GM12801 (cell line): ENCODE data around the gene CEBPB.

Source experiments
- TF ChIP-seq, protein P1 (sequence below): IDR thresholded peaks from one replicate; pipeline ENCODE4 v1.5.1; 2011; ENCODE audit warnings: control low read depth; ENCODE audit not compliant: insufficient read length; ENCODE audit errors: extremely low read depth

CEBPB gene

DNA sequence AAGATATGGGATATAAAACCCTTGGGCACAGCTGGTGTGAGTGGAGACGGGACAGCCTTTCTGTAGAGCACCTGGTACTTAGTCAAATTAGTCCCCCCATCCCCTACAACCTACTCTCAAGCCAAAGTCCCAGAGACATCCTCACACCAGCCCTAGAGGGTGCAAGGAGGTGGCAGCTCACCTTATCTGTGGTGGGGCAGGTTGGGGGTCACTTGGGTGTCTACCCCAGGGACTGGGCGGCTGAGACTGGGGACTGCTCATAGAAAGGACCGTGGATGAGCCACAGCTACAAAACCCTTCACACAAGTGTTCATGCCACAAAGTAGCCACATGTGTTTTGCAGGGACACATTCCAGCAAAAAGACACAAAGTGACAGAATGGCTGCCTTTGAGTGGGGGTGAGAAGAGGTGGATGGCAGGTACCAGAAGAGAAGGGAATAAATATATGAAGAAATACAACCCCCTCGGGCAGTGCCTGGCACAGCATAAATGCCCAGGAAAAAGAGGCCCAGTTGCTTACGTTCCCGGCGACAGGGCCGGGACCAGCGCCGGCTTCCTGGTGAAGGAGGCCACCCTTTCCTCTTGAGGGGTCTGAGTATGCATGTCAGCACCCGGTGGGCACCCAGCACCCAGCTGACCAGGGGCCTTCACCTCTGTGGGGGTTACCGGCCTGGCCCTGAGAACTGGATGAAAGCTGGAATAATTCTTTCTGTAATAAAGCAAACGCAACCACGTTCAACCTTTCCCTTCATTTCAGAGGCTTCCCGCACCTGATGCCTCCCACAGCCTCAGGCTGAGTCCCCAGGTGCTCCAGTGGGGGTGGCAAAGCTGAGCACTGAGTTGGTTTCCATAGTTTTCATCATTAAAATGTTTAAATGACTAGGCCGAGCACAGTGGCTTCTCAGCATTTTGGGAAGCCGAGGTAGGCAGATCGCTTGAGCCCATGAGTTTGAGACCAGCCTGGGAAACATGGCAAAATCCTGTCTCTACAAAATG lies 14.4 kb upstream of the CEBPB start:
- TF ChIP-seq, protein P1, sequence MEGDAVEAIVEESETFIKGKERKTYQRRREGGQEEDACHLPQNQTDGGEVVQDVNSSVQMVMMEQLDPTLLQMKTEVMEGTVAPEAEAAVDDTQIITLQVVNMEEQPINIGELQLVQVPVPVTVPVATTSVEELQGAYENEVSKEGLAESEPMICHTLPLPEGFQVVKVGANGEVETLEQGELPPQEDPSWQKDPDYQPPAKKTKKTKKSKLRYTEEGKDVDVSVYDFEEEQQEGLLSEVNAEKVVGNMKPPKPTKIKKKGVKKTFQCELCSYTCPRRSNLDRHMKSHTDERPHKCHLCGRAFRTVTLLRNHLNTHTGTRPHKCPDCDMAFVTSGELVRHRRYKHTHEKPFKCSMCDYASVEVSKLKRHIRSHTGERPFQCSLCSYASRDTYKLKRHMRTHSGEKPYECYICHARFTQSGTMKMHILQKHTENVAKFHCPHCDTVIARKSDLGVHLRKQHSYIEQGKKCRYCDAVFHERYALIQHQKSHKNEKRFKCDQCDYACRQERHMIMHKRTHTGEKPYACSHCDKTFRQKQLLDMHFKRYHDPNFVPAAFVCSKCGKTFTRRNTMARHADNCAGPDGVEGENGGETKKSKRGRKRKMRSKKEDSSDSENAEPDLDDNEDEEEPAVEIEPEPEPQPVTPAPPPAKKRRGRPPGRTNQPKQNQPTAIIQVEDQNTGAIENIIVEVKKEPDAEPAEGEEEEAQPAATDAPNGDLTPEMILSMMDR = no peak

DNA sequence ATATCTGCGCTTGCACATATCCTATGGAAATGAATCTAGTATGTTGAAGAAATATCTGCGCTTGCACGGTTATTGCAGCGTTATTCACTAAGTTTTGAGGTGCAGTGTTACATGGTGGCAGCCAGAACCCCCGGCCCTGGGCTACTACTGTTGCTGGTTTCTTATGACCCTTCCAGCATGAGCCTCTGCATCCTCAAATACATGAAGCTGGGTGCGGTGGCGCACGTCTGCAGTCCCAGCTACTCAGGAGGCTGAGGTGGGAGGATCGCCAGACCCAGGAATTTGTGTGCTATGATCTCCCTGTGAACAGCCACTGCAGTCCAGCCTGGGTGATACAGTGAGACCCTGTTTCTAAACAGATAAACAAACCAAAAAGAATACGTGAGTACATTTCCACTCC lies 9.3 kb upstream of the CEBPB start:
- TF ChIP-seq, protein P1 = no peak

DNA sequence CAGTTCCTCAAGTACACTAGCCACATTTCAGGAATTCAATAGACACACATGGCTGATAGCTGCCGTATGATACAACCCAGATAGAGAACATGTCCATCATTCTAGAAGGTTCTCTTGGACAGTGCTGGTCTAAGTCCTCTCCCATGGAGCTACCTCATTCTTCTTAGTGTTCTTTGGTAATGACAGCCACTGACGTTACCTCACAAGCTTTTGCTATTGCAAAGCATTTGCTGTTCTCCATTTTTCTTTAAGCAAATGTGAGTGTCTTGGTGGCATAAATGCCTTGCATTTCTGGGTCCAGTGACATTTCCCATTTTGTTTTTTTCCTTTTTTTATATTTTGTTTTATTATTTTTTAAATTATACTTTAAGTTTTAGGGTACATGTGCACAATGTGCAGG lies 8.3 kb upstream of the CEBPB start:
- TF ChIP-seq, protein P1 = no peak

DNA sequence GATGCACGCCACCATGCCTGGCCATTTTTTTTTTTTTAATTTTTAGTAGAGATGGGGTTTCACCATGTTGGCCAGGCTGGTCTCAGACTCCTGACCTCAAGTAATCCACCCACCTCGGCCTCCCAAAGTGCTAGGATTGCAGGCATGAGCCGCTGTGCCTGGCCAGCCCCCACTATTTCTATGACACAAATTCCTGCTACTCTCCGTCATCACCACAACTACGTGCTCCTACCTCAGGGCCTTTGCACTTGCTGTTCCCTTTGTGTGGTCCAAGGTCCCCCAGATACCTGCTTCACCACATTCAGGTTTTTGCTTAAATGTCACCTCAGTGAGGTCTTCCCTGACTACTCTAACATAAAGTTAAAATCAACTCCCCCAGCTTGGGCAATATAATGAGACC lies 5.2 kb upstream of the CEBPB start:
- TF ChIP-seq, protein P1 = no peak

DNA sequence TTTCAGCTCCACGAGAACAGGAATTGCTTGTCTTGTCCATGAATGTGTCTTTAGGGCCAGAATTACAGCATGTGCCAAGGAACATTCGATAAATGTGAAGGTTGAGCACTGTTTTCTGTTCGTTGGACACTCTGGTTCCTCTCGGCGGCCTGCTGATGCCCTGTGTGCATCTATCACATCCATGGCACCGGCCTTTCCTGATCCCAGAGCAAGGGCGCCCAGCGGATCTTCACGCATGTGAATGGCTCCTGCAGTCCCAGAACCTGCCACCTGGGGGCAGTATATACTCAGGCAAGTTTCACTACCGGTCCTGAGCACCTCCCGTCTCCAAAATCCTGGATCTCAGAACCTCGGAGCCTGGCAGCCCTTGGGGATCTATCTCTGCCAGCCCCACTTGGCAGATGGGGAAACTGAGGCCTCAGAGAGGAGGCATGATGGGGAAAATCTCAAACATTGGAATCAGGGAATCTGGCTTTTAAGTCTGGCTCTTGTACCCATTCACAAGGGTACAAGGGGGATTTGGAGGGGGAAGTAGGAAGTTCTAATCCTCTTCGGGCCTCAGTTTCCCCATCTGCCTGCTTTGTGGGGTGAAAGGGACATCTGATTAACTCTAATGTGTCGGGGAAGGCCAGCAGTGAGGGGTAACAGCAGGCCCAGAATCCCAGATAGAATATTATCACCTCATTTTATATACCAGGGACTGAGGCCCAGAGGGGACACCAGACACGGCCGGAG lies 4.3 kb upstream of the CEBPB start:
- TF ChIP-seq, protein P1 = peak; percentile 67

DNA sequence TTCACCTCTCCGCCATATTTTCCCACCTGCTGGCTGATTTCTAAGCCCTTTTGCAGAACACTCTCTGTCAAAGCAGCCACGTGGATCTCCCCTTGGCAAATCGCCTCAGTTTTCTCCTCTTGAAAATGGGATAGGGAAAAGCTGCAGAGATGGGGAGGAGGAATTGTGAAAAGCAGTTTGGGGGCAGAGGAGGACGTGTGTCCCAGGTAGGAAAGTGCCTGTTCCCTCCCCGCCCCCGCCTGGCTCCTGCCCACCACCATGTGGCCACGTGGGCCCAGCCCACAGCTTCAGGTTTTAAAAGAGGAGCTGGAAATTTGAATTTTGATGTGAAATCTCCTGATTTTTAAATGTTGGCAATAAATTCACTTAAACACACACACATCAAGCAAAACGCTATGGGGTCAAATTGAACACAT lies 3.6 kb upstream of the CEBPB start:
- TF ChIP-seq, protein P1 = no peak

DNA sequence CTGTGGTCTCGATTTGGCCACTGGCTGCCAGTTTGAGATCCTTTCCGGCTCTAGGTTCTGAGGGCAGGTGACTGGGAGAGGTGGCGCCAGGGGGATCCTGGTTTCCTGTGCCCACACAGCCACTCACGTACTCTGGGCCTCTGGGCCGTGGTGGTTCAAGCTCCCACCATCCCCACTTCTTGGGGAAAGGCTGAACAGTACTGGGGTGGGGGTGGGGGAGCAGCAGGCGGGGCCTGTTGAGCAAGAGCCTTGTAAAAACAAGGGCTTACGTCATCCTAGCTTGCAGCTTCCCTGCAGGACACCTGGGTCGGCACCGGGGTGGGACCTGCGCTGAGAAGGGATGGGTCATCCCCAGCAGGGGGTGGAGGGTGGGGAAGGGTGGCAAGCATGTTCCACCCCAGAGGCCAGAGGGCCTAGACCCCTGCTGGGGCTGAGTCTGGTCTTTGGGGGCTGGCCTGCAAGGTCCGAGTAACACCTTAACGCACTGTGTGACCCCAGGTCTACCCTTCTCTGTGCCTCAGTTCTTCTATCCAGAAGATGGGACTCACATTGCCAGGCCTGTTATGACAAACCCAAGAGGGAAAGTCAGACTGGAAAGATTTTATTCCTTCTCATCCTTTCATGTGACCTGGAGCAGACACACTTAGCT lies 3.1 kb upstream of the CEBPB start:
- TF ChIP-seq, protein P1 = no peak
